BLaER1 (cell line): ENCODE results near the gene ADAMTS3.
A peak's percentile ranks its signal among the peaks of the same experiment; 100 is the strongest.

ENCODE experiments used
- H3K27ac ChIP-seq: shearing (Covaris generic); formaldehyde crosslinking; 2 replicates; pipeline ENCODE4 v1.8.1; 2022
- H3K27me3 ChIP-seq: shearing (Covaris generic); formaldehyde crosslinking; 2 replicates; pipeline ENCODE4 v1.8.1; 2022
- H3K36me3 ChIP-seq: shearing (Covaris generic); formaldehyde crosslinking; 2 replicates; pipeline ENCODE4 v1.8.1; 2022
- H3K4me1 ChIP-seq: shearing (Covaris generic); formaldehyde crosslinking; 2 replicates; pipeline ENCODE4 v1.8.1; 2022
- H3K4me2 ChIP-seq: shearing (Covaris generic); formaldehyde crosslinking; 2 replicates; pipeline ENCODE4 v1.8.1; 2022
- H3K4me3 ChIP-seq: shearing (Covaris generic); formaldehyde crosslinking; 2 replicates; pipeline ENCODE4 v1.8.1; 2022
- H3K9ac ChIP-seq: shearing (Covaris generic); formaldehyde crosslinking; 2 replicates; pipeline ENCODE4 v1.8.1; 2022
- H3K9me3 ChIP-seq: shearing (Covaris generic); formaldehyde crosslinking; 2 replicates; pipeline ENCODE4 v1.8.1; 2022
- H4K20me1 ChIP-seq: shearing (Covaris generic); formaldehyde crosslinking; 2 replicates; pipeline ENCODE4 v1.8.1; 2022
- Cebpa-rat ChIP-seq: shearing (Covaris generic); IDR thresholded peaks from 2 replicates; pipeline ENCODE4 v1.8.1; 2022

Gene ADAMTS3

GRCh38 chr4:72424006-72424405, 145.0 kb downstream of the ADAMTS3 start:
- Histone ChIP-seq H3K36me3 (no peaks in the 10 kb centered on the region), H3K4me3 (no peak overlapping the region), H3K27me3 (no peaks in the 10 kb centered on the region), H3K9ac (no peak overlapping the region), H3K4me2 (no peak overlapping the region), H3K4me1 (no peaks in the 10 kb centered on the region), H3K27ac (no peak overlapping the region), H4K20me1 (no peaks in the 10 kb centered on the region), H3K9me3 (no peaks in the 10 kb centered on the region)
- no peak for TF ChIP-seq Cebpa-rat

GRCh38 chr4:72422416-72422815, 146.6 kb downstream of the ADAMTS3 start:
- H4K20me1 ChIP-seq: no peaks in the 10 kb centered on the region
- no peak overlapping the region for H3K4me2 ChIP-seq
- H3K4me3 ChIP-seq: no peak overlapping the region
- H3K36me3 ChIP-seq: no peaks in the 10 kb centered on the region
- no peaks in the 10 kb centered on the region for H3K4me1 ChIP-seq
- H3K9ac ChIP-seq: no peak overlapping the region
- no peak overlapping the region for H3K27ac ChIP-seq
- H3K9me3 ChIP-seq: no peaks in the 10 kb centered on the region
- no peak for TF ChIP-seq Cebpa-rat
- H3K27me3 ChIP-seq: no peaks in the 10 kb centered on the region

GRCh38 chr4:72418458-72418857, 150.6 kb downstream of the ADAMTS3 start:
- H3K27me3 ChIP-seq: no peaks in the 10 kb centered on the region
- no peak overlapping the region for H3K4me3 ChIP-seq
- H3K9ac ChIP-seq: no peak overlapping the region
- H3K27ac ChIP-seq: no peak overlapping the region
- H3K36me3 ChIP-seq: no peaks in the 10 kb centered on the region
- no peak overlapping the region for H3K4me2 ChIP-seq
- H4K20me1 ChIP-seq: no peaks in the 10 kb centered on the region
- TF ChIP-seq Cebpa-rat: no peak
- no peaks in the 10 kb centered on the region for H3K4me1 ChIP-seq
- no peaks in the 10 kb centered on the region for H3K9me3 ChIP-seq

- no peaks in the 10 kb centered on the region for H3K27me3 ChIP-seq
- H3K4me3 ChIP-seq: no peak overlapping the region
- H3K36me3 ChIP-seq: no peaks in the 10 kb centered on the region
- no peaks in the 10 kb centered on the region for H3K4me1 ChIP-seq
- no peak overlapping the region for H3K27ac ChIP-seq
- H4K20me1 ChIP-seq: no peaks in the 10 kb centered on the region
- no peak for TF ChIP-seq Cebpa-rat
- H3K4me2 ChIP-seq: no peak overlapping the region
- no peaks in the 10 kb centered on the region for H3K9me3 ChIP-seq
- H3K9ac ChIP-seq: no peak overlapping the region
Measured at GRCh38 chr4:72410158-72410557, 158.9 kb downstream of the ADAMTS3 start.

- no peaks in the 10 kb centered on the region for H3K36me3 ChIP-seq
- no peak overlapping the region for H3K4me2 ChIP-seq
- H4K20me1 ChIP-seq: no peaks in the 10 kb centered on the region
- H3K4me1 ChIP-seq: no peaks in the 10 kb centered on the region
- no peak for TF ChIP-seq Cebpa-rat
- H3K4me3 ChIP-seq: no peak overlapping the region
- H3K9me3 ChIP-seq: no peaks in the 10 kb centered on the region
- H3K9ac ChIP-seq: no peak overlapping the region
- H3K27ac ChIP-seq: no peak overlapping the region
- H3K27me3 ChIP-seq: no peaks in the 10 kb centered on the region
Measured at GRCh38 chr4:72408568-72408967, 160.5 kb downstream of the ADAMTS3 start.

- H3K9ac ChIP-seq: no peak overlapping the region
- no peaks in the 10 kb centered on the region for H3K36me3 ChIP-seq
- H3K4me2 ChIP-seq: no peak overlapping the region
- no peaks in the 10 kb centered on the region for H3K9me3 ChIP-seq
- no peak overlapping the region for H3K27ac ChIP-seq
- H4K20me1 ChIP-seq: no peaks in the 10 kb centered on the region
- no peaks in the 10 kb centered on the region for H3K4me1 ChIP-seq
- H3K4me3 ChIP-seq: no peak overlapping the region
- no peaks in the 10 kb centered on the region for H3K27me3 ChIP-seq
- no peak for TF ChIP-seq Cebpa-rat
Measured at GRCh38 chr4:72405417-72405816, 163.6 kb downstream of the ADAMTS3 start.

GRCh38 chr4:72397314-72397713, 171.7 kb downstream of the ADAMTS3 start:
- H3K27me3 ChIP-seq: no peaks in the 10 kb centered on the region
- no peaks in the 10 kb centered on the region for H3K4me1 ChIP-seq
- H3K9me3 ChIP-seq: no peaks in the 10 kb centered on the region
- H3K36me3 ChIP-seq: no peaks in the 10 kb centered on the region
- H3K9ac ChIP-seq: no peak overlapping the region
- H3K27ac ChIP-seq: no peak overlapping the region
- no peaks in the 10 kb centered on the region for H4K20me1 ChIP-seq
- no peak overlapping the region for H3K4me3 ChIP-seq
- peak; percentile 74 for TF ChIP-seq Cebpa-rat
- no peak overlapping the region for H3K4me2 ChIP-seq

GRCh38 chr4:72394012-72394663, 174.9 kb downstream of the ADAMTS3 start:
- Histone ChIP-seq H3K27ac (no peak overlapping the region), H3K4me1 (no peaks in the 10 kb centered on the region), H3K9me3 (no peaks in the 10 kb centered on the region), H3K9ac (no peak overlapping the region), H3K27me3 (no peaks in the 10 kb centered on the region), H4K20me1 (no peaks in the 10 kb centered on the region), H3K36me3 (no peaks in the 10 kb centered on the region), H3K4me3 (no peak overlapping the region), H3K4me2 (no peak overlapping the region)
- no peak for TF ChIP-seq Cebpa-rat

GRCh38 chr4:72391281-72391680, 177.7 kb downstream of the ADAMTS3 start:
- Histone ChIP-seq H4K20me1 (no peaks in the 10 kb centered on the region), H3K4me1 (no peaks in the 10 kb centered on the region), H3K4me2 (no peak overlapping the region), H3K27me3 (no peaks in the 10 kb centered on the region), H3K36me3 (no peaks in the 10 kb centered on the region), H3K27ac (no peak overlapping the region), H3K9me3 (no peaks in the 10 kb centered on the region), H3K9ac (no peak overlapping the region), H3K4me3 (no peak overlapping the region)
- TF ChIP-seq Cebpa-rat: no peak

- TF ChIP-seq Cebpa-rat: no peak
- Histone ChIP-seq H3K9ac (no peak overlapping the region), H3K4me2 (no peak overlapping the region), H4K20me1 (no peaks in the 10 kb centered on the region), H3K27me3 (no peaks in the 10 kb centered on the region), H3K36me3 (no peaks in the 10 kb centered on the region), H3K27ac (no peak overlapping the region), H3K4me1 (no peaks in the 10 kb centered on the region), H3K9me3 (no peaks in the 10 kb centered on the region), H3K4me3 (no peak overlapping the region)
Measured at GRCh38 chr4:72390409-72390808, 178.6 kb downstream of the ADAMTS3 start.

GRCh38 chr4:72388521-72388920, 180.5 kb downstream of the ADAMTS3 start:
- no peaks in the 10 kb centered on the region for H3K4me1 ChIP-seq
- H3K27ac ChIP-seq: no peak overlapping the region
- no peaks in the 10 kb centered on the region for H4K20me1 ChIP-seq
- H3K4me3 ChIP-seq: no peak overlapping the region
- H3K36me3 ChIP-seq: no peaks in the 10 kb centered on the region
- no peak for TF ChIP-seq Cebpa-rat
- no peaks in the 10 kb centered on the region for H3K27me3 ChIP-seq
- no peak overlapping the region for H3K4me2 ChIP-seq
- no peaks in the 10 kb centered on the region for H3K9me3 ChIP-seq
- no peak overlapping the region for H3K9ac ChIP-seq
